Suprapubic skin (tissue), 4 donors: ENCODE data around the gene CCDC158.

ENCODE experiments used
- EP300 ChIP-seq: sonication (generic); formaldehyde crosslinking; IDR thresholded peaks from one replicate; pipeline ENCODE4 v1.6.1; 2017; ENCODE audit warnings: antibody characterized with exemption
- POLR2A ChIP-seq, 2 donors: fragments of 450-650 bp; IDR thresholded peaks; one replicate each; pipeline ENCODE4 v1.6.1; 2017; ENCODE audit warnings: antibody characterized with exemption in 2 of 2, mild to moderate bottlenecking in 2 of 2, moderate library complexity in 2 of 2
- POLR2AphosphoS5 ChIP-seq, 3 donors: sonication (generic); formaldehyde crosslinking; IDR thresholded peaks; one replicate each; pipeline ENCODE4 v1.6.1; 2017; ENCODE audit warnings: antibody characterized with exemption in 3 of 3
- TF ChIP-seq, protein P1 (sequence below), 2 donors: fragments of 200-600 bp in 1 of 2; fragments of 450-650 bp in 1 of 2; sonication (generic) in 1 of 2; IDR thresholded peaks; one replicate each; pipeline ENCODE4 v1.5.1; 2016 to 2019; ENCODE audit warnings: antibody characterized with exemption in 2 of 2, mild to moderate bottlenecking in 1 of 2, moderate library complexity in 1 of 2

DNA sequence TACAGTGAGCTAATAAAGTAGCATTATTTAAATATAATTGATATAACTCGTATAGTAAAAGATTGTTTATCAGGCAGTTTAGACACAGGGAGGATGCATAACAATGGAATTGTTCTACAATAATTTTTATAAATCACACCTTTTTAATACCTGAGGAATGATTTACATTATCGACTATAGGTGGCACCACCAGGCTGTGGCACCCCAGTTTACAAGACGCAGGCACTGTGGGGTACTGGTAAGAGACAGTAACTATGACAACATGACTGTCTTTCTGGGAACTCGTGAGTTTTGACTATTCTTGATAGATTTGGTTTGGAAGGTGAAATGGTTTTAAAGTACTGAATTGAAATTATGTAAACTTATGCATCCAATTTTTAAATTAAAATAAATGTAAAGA lies 141.5 kb downstream of the CCDC158 start:
- TF ChIP-seq, protein P1, sequence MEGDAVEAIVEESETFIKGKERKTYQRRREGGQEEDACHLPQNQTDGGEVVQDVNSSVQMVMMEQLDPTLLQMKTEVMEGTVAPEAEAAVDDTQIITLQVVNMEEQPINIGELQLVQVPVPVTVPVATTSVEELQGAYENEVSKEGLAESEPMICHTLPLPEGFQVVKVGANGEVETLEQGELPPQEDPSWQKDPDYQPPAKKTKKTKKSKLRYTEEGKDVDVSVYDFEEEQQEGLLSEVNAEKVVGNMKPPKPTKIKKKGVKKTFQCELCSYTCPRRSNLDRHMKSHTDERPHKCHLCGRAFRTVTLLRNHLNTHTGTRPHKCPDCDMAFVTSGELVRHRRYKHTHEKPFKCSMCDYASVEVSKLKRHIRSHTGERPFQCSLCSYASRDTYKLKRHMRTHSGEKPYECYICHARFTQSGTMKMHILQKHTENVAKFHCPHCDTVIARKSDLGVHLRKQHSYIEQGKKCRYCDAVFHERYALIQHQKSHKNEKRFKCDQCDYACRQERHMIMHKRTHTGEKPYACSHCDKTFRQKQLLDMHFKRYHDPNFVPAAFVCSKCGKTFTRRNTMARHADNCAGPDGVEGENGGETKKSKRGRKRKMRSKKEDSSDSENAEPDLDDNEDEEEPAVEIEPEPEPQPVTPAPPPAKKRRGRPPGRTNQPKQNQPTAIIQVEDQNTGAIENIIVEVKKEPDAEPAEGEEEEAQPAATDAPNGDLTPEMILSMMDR (IDR thresholded peaks at IDR 0.05), result no peak
- TF ChIP-seq POLR2A (IDR thresholded peaks at IDR 0.05) (no peak), EP300 (no peak), POLR2AphosphoS5 (IDR thresholded peaks at IDR 0.05) (no peak)
